C4-2B (cell line): Measurements from ENCODE around the gene PPP2R2B.
A peak's percentile ranks its signal among the peaks of the same experiment; 100 is the strongest.

Experiments
- H3K27ac ChIP-seq: fragments of 450-650 bp; 2 replicates; pipeline ENCODE4 v1.5.1; 2017
- ZFX ChIP-seq: fragments of 450-650 bp; IDR thresholded peaks from 2 replicates; pipeline ENCODE4 v1.6.1; 2017
- TF ChIP-seq, protein P1 (sequence below): fragments of 450-650 bp; conservative IDR thresholded peaks from 2 replicates; pipeline ENCODE4 v1.5.1; 2017; ENCODE audit warnings: mild to moderate bottlenecking

Gene PPP2R2B

GRCh38 chr5:146718609-146719008 lies 159.9 kb downstream of the PPP2R2B start:
- no peak overlapping the region for H3K27ac ChIP-seq
- no peak for TF ChIP-seq ZFX
- TF ChIP-seq, protein P1, sequence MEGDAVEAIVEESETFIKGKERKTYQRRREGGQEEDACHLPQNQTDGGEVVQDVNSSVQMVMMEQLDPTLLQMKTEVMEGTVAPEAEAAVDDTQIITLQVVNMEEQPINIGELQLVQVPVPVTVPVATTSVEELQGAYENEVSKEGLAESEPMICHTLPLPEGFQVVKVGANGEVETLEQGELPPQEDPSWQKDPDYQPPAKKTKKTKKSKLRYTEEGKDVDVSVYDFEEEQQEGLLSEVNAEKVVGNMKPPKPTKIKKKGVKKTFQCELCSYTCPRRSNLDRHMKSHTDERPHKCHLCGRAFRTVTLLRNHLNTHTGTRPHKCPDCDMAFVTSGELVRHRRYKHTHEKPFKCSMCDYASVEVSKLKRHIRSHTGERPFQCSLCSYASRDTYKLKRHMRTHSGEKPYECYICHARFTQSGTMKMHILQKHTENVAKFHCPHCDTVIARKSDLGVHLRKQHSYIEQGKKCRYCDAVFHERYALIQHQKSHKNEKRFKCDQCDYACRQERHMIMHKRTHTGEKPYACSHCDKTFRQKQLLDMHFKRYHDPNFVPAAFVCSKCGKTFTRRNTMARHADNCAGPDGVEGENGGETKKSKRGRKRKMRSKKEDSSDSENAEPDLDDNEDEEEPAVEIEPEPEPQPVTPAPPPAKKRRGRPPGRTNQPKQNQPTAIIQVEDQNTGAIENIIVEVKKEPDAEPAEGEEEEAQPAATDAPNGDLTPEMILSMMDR = no peak

DNA sequence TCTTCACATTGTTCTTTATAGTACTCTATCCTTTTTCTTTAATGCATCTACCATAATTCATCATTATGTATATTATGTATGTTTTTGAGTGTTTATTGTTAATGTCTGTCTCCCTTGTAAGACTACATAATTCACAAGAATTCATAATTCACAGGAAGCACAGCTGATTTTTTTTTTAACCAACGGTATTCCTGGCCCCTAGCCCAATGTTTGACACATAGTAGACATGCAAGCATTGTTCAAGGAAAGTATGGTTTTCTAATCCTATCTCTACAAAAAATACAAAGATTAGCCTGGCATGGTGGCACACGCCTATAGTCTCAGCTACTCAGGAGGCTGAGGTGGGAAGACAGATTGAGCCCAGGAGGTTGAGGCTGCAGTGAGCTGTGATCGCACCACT lies 160.6 kb downstream of the PPP2R2B start:
- TF ChIP-seq ZFX = no peak
- TF ChIP-seq, protein P1 = no peak

GRCh38 chr5:146716636-146717035 lies 161.9 kb downstream of the PPP2R2B start:
- H3K27ac ChIP-seq = no peak overlapping the region
- no peak for TF ChIP-seq ZFX
- TF ChIP-seq, protein P1 = no peak

More for the DNA sequence above, 160.6 kb downstream of the PPP2R2B start:
- no peak overlapping the region for H3K27ac ChIP-seq

DNA sequence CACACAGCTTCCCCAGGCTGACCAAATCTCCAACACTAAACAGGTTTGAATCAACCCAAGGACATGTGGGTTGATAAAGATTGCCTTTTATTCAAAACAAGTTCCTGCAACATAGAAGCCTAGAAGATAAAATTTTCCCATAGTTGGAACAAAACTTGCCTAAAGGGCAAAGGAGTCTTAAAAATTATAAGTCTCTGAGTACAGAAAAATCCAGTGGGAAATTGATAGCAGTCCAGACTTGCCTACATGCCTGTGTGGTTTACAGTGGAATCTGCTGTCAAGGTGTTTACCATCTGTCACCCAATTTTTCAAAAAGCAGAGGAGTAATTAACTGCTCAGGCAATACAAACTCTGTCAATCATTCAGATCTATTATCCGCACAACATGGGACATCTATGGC lies 168.2 kb downstream of the PPP2R2B start:
- no peak for TF ChIP-seq ZFX
- TF ChIP-seq, protein P1 = no peak
- H3K27ac ChIP-seq = no peak overlapping the region

- TF ChIP-seq ZFX = no peak
- TF ChIP-seq, protein P1 = no peak
- no peak overlapping the region for H3K27ac ChIP-seq
These were observed 171.2 kb downstream of the PPP2R2B start for GRCh38 chr5:146707316-146707715.

GRCh38 chr5:146706321-146706972 lies 172.1 kb downstream of the PPP2R2B start:
- no peak overlapping the region for H3K27ac ChIP-seq
- TF ChIP-seq, protein P1 = peak; percentile 17; the same call in 1 of the 2 replicates
- TF ChIP-seq ZFX = no peak

GRCh38 chr5:146704949-146705665 lies 173.4 kb downstream of the PPP2R2B start:
- no peak for TF ChIP-seq ZFX
- TF ChIP-seq, protein P1 = no peak
- H3K27ac ChIP-seq = no peak overlapping the region
